ENCODE data around the gene PTPRN2.

PTPRN2 gene

DNA sequence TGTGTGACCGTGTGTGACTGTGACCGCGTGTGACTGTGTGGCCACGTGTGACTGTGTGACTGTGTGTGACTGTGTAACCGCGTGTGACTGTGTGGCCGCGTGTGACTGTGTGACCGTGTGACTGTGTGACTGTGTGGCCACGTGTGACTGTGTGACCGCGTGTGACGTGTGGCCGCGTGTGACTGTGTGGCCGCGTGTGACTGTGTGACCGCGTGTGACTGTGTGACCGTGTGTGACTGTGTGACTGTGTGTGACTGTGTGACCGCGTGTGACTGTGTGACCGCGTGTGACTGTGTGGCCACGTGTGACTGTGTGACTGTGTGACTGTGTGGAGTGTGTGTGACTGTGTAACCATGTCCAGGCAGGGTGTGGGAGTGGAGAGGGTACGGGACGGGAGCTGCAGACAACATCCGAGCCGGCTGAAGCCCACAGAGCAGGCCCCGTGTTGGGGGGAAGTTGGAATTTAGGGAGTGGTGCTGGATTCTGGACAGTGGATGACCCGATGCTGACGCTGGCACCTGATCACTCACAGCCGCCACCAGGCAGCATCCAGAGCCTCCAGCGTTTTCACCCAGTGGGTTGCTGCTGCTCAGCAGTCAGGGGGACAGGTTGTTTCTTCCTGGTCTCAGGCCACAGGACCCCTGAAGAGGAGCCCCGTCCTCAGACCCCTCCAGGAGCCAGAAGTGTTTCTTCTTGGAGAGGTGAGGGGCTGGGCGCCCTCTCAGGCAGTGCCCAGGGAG lies 747.3 kb downstream of the PTPRN2 start:
- DNase-seq (ENCODE audit: low read depth, low spot score): no peak

DNA sequence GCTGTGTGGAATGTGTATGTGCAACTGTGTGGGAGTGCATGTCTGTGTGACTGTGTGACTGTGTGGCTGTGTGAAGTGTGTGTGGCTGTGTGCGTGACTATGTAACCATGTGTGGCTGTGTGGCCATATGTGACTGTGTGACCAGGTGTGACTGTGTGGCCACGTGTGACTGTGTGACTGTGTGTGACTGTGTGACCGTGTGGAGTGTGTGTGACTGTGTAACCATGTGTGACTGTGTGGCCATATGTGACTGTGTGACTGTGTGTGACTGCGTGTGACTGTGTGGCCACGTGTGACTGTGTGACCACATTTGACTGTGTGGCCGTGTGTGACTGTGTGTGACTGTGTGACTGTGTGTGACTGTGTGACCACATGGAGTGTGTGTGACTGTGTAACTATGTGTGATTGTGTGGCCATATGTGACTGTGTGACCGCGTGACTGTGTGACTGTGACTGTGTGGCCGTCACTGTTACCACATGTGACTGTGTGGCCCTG lies 747.9 kb downstream of the PTPRN2 start:
- DNase-seq (ENCODE audit: low read depth, low spot score): no peak

DNA sequence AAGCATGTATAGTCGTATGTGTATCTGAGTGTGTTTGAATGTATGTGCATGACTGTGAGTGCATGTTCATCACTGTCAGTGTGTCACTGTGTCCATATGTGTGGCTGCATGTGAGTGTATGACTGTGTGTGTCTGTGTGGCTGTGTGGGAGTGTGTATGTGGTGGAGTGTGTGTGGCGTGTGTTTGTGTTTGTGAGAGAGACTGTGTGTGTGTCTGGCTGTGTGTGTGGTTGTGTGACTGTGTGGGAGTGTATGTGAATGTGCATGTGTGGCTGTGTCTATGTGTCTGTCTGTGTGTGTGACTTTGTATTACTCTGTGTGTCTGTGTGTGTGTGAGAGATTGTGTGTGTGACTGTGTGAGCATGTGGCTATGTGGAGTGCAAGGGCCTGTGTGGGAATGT lies 748.4 kb downstream of the PTPRN2 start:
- no peak for DNase-seq (ENCODE audit: low read depth, low spot score)

DNA sequence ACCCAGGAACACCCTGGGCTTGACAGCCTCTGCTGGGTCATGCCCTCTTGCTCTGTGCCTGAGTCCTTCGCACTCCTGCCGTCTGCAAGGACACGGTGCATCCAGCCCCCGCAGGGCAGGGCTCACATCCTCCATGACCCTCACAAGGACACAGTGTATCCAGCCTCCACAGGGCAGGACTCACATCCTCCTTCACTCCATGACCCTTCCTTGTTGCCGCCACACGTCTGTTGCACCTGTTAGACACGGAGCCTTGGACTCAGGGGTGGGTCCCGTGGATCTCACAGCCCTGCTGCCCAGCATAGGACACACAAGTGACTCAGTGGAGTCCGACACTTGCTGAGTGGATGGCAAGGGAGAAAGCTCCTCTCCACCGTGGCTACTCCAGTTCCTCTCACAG lies 750.1 kb downstream of the PTPRN2 start:
- DNase-seq (ENCODE audit: low read depth, low spot score): no peak

DNA sequence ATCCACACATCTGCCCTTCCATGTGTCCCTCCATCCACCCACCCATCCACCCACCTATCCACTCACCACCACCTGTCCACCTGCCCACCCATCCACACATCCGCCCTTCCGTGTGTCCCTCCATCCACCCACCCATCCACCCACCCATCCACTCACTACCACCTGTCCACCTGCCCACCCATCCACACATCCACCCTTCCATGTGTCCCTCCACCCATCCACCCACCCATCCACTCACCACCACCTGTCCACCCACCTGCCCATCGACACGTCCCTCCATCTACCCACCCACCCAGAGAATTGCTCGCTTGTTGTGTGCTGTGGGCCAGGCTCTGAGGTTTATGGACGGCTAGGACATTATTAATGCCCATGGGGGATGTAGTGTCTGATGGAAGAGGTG lies 750.6 kb downstream of the PTPRN2 start:
- no peak for DNase-seq (ENCODE audit: low read depth, low spot score)

DNA sequence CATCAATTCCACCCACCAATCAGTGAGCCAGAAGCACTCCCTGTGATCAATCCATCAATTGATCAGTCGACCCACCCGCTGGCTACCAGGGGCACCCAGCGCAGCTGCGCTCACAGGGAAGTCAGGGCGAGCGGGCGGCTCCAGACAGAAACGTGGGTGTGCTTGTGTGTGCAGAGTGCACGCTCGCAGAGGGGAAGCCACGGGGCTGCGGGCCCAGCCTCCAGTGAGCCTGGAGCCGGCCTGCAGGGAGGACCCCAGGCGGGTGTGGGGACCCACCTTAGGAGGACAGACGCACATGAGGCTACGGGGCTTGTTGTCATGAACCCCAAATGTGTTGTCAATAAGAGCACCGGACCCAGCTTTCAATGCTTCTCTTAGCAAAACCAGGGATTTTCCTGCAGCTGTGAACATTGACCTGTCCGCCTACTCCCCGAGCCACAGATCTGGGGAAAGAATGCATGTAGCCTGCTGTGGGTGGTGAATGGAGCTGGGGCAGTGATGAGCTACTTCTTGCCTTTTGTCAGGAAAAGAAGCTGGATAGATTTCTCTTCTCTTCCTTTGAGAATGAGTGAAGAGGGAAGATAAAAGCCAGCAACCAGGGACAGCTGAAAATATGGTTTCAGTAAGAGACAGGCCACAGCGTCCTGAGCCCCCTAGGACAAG lies 753.0 kb downstream of the PTPRN2 start:
- no peak for DNase-seq (ENCODE audit: low read depth, low spot score)

DNA sequence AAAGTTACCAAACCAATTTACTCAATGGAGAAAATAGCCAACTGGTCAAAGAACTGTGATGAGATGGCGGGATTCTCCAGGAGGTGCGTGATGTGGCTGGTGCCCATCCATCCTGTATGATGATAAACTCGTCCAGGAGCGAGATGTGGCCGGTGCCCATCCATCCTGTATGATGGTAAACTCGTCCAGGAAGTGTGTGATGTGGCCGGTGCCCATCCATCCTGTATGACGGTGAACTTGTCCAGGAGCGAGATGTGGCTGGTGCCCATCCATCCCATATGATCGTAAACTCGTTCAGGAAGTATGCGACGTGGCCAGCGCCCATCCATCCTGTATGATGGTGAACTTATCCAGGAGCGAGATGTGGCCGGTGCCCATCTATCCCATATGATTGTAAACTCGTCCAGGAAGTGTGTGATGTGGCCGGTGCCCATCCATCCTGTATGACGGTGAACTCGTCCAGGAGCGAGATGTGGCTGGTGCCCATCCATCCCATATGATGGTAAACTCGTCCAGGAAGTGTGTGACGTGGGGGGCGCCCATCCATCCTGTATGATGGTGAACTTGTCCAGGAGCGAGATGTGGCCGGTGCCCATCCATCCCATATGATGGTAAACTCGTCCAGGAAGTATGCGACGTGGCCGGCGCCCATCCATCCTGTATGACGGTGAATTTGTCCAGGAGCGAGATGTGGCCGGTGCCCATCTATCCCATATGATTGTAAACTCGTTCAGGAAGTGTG lies 754.6 kb downstream of the PTPRN2 start:
- DNase-seq (ENCODE audit: low read depth, low spot score): no peak

DNA sequence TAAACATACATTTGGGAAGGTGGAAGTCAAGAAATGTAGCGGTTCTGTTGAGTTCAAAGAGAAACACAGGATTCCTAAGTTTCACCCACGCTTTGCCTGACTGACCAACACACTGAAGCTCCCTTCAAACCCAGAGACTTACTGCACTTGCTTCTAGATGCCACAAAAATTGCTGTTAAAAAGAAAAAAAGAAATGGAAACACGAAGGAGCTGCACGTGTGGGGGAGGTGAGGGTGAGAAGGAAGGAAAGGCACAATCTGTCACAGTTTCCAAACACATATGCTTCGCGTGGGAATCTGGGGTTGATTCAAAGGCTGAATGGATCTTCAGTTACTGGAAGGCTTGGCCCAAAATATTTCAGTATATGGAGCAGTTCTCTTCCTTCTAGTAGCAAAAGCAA lies 755.2 kb downstream of the PTPRN2 start:
- no peak for DNase-seq (ENCODE audit: low read depth, low spot score)

DNA sequence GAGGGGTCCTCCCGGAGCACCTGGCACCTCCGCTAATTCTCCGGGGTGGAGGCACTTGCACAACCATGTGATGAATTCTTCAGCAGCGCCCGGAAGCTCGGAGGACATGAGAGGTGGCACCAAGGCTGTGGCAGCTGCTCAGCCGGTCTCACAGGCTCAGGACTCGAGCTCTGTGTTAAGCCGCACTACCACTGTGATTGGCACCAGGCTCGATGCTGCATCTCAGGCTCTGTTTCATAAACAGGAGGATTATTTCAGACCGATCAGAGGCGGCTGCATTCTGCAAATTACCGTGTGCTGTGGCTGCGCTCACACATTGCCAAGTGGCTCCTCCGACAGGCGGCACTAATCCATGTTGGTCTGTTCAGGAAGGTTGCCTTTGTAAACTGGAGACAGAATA lies 755.6 kb downstream of the PTPRN2 start:
- no peak for DNase-seq (ENCODE audit: low read depth, low spot score)

DNA sequence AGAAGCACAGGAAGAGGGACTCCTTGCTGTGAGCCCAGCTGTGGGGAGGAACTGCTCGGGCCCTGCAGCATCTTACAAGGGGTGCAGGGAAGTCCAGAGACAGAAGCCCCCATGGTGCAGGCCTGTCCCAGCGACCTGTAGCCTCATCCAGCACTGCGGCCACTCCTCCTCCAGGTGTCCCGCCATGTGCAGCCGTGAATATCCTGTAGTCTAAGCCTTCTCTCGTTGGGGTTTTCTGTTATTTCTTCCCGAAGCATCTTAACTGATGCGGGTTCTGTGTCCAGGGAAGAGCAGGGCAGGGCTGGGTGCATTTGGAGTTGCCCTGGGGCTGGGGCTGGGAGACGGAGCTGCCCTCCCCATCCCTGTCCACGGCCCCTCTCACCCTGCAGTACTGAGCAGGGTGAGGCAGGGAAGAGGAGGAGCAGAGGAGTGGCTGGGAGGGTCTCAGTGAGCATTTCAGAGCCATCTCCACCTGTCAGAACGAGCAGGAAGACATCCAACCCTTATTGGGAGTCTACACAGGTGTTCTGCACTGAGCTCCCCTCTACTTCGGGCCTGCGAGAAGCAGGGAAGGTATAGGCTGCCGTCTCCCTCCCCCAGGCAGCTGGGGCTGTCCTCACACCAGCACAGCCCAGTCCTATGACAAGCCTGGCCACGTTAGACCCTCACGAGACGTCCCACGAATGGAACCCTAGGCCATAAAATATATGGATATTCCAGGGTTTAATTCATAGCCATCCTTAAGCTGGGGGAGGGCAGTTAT lies 756.3 kb downstream of the PTPRN2 start:
- no peak for DNase-seq (ENCODE audit: low read depth, low spot score)

DNA sequence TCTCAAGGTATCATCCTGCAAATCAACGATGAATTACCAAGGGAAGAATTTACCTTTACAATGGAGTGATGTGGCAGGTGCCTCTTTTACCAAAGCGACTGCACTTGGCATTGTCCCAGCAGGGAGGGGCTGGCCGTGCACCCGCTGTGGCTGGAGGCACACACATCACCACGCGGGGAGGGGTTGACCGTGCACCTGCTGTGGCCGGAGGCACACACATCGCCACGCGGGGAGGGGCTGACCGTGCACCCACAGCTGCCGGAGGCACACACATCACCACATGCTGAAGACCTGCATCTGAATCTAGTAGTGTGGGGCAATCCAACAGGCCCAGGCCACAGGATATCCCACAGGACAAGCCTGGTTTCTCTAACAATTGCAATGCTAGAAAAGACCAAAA lies 757.3 kb downstream of the PTPRN2 start:
- no peak for DNase-seq (ENCODE audit: low read depth, low spot score)

DNA sequence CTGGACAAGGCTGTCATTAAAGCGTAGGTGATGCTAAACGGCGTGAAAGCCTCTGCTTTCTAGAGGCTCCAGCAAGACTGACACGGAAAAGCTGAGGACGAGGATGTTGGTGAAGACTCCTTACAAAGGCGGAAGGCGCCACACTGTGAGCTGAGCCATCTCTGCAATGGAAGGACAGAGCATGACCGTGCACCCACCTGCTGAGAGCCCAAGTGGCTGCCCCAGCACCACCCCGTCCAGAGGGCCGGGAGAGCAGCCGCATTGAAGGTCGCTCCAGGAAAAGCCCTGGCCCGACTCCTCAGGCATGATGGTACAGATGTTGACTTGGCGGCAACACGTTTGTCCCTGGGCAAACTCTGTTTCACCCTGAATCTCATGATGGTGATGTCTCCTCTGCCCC lies 758.1 kb downstream of the PTPRN2 start:
- DNase-seq (ENCODE audit: low read depth, low spot score): no peak

DNA sequence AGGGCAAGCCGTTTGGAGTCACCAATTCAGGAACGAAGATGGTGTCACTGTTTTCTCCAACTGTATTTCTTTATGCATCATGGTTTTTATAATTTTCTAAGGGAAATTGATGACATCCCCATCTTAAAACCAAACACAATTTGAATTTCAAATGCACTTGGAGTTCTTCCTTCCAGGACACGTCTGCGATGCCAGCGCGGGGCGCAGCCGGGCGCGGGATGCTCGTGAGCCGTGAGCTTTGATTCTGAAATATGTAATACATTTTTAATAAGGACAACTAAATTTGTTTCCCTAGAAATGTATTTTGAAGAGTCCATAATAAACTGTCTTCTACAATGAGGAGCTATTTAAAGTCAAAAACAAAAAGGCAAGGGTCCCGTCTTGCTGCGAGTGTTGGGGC lies 758.7 kb downstream of the PTPRN2 start:
- no peak for DNase-seq (ENCODE audit: low read depth, low spot score)

DNA sequence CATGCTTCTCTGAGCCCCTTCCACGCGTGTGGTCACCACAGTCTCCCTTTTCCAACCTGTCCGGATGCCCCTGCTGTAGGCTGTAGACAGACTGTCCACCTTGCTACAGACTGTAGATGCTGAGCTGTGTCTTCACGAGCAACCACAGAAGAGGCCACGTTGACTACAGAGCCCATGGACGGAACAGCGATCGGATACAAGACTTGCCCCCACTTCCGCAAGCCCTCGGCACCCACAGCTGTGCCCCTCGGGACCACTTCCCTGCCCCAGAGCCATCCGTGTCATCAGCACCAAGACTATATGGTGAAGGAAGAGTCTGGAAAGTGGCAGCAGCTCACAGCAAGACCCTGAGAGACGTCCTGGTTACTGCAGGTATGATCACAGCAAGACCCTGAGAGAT lies 759.4 kb downstream of the PTPRN2 start:
- no peak for DNase-seq (ENCODE audit: low read depth, low spot score)

DNA sequence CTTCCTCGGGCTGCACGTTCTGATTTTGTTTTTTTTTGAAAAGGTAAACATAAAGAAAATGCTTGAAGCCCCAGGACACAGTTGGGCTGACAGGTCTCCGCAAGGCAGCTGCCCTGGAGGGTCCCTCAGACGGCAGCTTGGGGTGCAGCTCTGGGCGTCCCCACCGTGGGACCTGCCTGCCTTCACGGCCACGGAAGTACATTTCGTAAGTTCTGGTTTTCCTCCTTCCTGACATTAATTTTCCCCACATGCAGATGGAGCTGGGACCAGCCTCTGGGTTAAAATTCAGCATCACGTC lies 759.8 kb downstream of the PTPRN2 start:
- DNase-seq (ENCODE audit: low read depth, low spot score): no peak

DNA sequence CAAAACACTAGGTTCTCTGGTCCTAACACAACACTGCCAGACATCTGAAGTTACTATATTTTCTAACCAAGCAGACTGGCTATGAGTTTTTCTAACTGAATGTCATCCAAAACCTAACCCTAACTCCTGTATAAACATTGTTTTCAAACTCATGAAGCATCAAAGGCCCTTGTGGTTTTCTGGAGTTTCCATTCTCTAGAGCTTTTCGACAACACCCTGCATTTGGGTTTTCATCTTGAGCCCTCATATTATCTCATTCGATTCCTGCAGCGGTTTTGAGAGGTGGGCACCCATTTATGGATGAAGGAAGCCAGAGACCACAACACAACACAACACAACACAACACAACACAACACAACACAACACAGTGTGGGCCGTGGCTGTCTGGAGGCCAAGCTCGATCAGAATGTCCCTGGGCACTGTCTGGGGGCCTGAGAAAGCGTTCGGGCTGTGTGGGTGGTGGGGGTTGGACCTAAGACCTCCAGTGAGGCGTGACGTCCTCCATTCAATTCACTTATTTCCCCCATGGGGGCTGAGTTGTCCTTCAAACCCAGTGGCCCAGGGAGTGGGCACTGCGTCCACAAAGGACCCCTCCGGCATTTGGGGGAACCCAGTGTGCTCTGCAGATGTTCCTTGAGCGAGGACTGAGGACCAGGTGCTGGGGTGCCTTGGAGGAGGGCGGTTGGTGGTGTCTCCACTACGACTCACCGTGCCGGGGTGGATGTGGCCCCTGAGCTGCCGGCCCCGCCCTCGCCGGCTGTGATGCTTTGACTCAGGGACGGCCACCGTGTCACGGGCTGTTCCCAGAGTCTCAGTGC lies 760.4 kb downstream of the PTPRN2 start:
- DNase-seq (ENCODE audit: low read depth, low spot score): no peak

DNA sequence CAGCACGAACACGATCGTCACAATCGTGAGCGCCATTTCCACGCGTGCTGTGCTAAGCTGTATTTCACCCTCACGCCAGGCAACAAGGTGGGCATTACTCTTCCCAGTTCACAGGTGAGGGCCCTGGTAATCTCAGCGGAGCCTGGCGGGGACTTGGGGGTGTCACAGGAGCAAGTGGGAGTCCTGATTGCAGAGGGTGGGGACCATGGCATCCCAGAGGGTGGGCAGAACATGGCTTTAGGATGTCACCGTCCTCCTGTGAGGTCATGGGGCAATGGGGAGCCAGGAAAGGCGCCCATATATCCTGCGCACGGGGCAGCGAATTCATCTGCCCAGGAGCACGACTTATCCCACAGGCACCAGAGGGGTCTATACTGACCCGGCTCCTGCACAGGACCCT lies 761.1 kb downstream of the PTPRN2 start:
- no peak for DNase-seq (ENCODE audit: low read depth, low spot score)

DNA sequence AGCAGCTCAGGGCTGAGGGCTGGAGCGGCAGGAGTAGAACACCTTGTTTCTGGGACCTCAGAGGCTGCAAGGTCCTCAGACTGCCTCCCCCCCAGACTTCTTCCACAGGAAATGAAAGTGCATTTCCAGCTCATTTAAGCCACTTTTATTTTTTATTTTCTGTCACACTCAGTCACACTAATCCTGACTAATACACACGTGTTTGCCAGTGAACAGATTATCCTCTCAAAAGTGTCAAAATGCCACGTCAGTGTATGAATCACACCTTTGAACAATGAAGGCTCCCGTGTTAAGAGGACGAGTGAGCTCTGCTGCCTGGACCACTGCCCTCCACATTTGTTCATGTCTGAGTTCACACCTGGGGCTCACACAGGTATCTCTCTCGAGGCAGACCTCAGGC lies 762.3 kb downstream of the PTPRN2 start:
- no peak for DNase-seq (ENCODE audit: low read depth, low spot score)

DNA sequence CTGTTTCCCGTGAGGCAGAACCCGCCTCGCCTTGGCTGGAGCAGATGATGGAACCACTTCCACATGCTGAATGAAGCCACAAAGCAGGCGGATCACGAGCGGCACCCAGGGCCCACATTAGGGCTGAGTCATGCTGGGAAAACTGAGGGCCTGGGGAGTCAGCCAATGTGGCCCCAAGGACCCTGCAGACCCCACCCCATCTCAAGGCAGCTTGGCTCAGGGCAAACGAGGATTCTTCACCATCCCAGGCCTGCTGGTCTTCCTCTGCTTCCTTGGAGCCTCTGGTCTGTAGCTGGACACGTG lies 762.9 kb downstream of the PTPRN2 start:
- no peak for DNase-seq (ENCODE audit: low read depth, low spot score)

DNA sequence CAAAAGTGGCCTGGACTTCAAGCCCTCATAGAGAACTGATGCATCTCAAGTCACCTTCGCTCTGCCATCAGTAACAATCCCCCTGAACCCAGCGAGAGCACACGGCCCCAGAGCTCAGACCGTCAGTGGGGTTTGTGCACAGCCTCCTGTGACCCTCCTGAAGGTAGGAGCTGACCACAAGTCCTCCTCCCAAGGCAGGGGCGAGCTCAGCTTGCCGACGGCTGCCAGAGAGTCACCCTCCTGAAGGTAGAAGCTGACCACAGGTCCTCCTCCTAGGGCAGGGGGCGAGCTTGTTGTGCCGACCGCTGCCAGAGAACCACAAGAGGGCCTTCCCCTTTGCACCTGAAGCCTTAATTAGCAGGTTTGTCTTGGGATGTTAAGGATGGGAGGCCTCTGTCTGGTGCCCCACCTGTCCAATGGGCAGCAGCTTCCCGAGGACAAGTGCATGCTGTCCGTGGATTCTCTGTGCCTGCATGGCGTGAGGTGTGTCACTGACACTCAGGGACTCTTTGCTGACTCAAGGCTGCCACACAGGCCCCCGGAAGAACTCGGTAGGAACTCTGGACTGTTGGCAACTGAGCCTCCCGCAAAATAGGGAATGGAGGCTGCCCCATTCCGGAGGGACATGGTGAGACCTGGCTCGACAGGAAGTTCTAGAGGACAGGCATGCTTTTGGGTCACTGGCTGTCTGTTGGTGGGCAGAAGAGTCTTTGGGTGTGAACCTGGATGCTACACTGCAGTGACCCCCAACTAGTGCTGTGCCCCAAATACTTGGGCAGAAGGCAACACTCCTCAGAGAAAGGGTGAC lies 763.4 kb downstream of the PTPRN2 start:
- DNase-seq (ENCODE audit: low read depth, low spot score): no peak

DNA sequence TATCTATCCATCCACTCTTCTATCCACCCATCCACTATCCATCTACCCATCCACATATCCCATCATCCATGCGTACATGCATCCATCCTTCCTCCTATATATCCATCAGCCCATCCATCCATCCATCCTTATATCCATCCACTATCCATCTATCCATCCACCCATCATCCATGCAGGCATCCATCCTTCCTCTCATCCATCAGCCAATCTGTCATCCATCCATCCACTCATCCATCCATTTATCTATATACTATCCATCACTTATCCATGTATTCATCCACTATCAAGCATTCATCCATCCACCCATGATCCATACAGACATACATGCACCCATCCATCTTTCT lies 765.0 kb downstream of the PTPRN2 start:
- no peak for DNase-seq (ENCODE audit: low read depth, low spot score)

Data from smooth muscle cell of the brain vasculature (primary cell).